ENCODE measurements around the gene PRKCH. TPM values are rescaled to one million over a fixed set of nuclear protein-coding genes. Genes with fewer than 3 reads are reported as not detected.

Gene PRKCH
- total RNA-seq, 1 experiment from 2014 or later = 10.3 TPM

DNA sequence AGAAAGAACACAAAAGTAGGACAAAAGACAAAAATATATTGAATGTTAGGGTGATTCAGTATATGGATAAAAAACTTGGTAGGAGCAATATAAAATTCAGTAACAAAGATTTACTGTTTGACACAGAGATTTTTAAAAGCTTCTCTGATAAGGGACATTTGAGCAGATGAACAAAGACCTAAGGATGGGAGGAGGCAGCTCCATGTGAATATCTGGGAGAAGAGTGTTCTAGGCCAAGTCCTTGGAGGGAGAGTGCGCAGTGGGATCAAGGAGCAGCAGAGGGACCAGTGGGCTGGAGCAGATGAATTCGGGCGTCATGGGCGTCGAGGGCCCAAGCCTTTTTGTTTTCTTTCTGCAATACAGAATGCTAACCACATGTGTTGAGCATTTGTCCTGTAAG is 174.4 kb downstream of the PRKCH start:
- ChIA-PET POLR2A (interaction anchor here (0.9 kb wide), 1 partner anchor 15 kb away, joined by 3 read pairs; no protein-coding TSS in a partner anchor), CTCF (no interaction called here)
- ATAC-seq (no peak), DNase-seq (ENCODE audit: low spot score) (no peak)
- no peaks in the 10 kb centered on the region for H3K27me3 Mint-ChIP-seq (ENCODE audit: low read depth)
- peaks cover 25% of the 10 kb centered on the region for H3K4me1 Mint-ChIP-seq
- H3K4me3 Mint-ChIP-seq = no peak overlapping the region
- TF ChIP-seq NFE2L1 (CRISPR knock-in tag; IDR thresholded peaks at IDR 0.05) (no peak), ETV6 (CRISPR knock-in tag; IDR thresholded peaks at IDR 0.05) (no peak), JUN (CRISPR knock-in tag; IDR thresholded peaks at IDR 0.05) (no peak), ZNF232 (CRISPR knock-in tag; IDR thresholded peaks at IDR 0.05) (no peak), ELF4 (CRISPR knock-in tag; IDR thresholded peaks at IDR 0.05; ENCODE audit: low read depth) (no peak), ESRRA (CRISPR knock-in tag; IDR thresholded peaks at IDR 0.05; ENCODE audit: borderline replicate concordance) (no peak), JAZF1 (CRISPR knock-in tag; IDR thresholded peaks at IDR 0.05) (no peak), TP53 (CRISPR knock-in tag; IDR thresholded peaks at IDR 0.05) (no peak)
- TF ChIP-seq, protein P1, sequence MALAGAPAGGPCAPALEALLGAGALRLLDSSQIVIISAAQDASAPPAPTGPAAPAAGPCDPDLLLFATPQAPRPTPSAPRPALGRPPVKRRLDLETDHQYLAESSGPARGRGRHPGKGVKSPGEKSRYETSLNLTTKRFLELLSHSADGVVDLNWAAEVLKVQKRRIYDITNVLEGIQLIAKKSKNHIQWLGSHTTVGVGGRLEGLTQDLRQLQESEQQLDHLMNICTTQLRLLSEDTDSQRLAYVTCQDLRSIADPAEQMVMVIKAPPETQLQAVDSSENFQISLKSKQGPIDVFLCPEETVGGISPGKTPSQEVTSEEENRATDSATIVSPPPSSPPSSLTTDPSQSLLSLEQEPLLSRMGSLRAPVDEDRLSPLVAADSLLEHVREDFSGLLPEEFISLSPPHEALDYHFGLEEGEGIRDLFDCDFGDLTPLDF (CRISPR knock-in tag; IDR thresholded peaks at IDR 0.05) = no peak
- TF ChIP-seq, protein P2, sequence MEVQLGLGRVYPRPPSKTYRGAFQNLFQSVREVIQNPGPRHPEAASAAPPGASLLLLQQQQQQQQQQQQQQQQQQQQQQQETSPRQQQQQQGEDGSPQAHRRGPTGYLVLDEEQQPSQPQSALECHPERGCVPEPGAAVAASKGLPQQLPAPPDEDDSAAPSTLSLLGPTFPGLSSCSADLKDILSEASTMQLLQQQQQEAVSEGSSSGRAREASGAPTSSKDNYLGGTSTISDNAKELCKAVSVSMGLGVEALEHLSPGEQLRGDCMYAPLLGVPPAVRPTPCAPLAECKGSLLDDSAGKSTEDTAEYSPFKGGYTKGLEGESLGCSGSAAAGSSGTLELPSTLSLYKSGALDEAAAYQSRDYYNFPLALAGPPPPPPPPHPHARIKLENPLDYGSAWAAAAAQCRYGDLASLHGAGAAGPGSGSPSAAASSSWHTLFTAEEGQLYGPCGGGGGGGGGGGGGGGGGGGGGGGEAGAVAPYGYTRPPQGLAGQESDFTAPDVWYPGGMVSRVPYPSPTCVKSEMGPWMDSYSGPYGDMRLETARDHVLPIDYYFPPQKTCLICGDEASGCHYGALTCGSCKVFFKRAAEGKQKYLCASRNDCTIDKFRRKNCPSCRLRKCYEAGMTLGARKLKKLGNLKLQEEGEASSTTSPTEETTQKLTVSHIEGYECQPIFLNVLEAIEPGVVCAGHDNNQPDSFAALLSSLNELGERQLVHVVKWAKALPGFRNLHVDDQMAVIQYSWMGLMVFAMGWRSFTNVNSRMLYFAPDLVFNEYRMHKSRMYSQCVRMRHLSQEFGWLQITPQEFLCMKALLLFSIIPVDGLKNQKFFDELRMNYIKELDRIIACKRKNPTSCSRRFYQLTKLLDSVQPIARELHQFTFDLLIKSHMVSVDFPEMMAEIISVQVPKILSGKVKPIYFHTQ (CRISPR knock-in tag; IDR thresholded peaks at IDR 0.05) = no peak
- TF ChIP-seq, protein P3, sequence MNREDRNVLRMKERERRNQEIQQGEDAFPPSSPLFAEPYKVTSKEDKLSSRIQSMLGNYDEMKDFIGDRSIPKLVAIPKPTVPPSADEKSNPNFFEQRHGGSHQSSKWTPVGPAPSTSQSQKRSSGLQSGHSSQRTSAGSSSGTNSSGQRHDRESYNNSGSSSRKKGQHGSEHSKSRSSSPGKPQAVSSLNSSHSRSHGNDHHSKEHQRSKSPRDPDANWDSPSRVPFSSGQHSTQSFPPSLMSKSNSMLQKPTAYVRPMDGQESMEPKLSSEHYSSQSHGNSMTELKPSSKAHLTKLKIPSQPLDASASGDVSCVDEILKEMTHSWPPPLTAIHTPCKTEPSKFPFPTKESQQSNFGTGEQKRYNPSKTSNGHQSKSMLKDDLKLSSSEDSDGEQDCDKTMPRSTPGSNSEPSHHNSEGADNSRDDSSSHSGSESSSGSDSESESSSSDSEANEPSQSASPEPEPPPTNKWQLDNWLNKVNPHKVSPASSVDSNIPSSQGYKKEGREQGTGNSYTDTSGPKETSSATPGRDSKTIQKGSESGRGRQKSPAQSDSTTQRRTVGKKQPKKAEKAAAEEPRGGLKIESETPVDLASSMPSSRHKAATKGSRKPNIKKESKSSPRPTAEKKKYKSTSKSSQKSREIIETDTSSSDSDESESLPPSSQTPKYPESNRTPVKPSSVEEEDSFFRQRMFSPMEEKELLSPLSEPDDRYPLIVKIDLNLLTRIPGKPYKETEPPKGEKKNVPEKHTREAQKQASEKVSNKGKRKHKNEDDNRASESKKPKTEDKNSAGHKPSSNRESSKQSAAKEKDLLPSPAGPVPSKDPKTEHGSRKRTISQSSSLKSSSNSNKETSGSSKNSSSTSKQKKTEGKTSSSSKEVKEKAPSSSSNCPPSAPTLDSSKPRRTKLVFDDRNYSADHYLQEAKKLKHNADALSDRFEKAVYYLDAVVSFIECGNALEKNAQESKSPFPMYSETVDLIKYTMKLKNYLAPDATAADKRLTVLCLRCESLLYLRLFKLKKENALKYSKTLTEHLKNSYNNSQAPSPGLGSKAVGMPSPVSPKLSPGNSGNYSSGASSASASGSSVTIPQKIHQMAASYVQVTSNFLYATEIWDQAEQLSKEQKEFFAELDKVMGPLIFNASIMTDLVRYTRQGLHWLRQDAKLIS (CRISPR knock-in tag; IDR thresholded peaks at IDR 0.05; ENCODE audit: borderline replicate concordance) = no peak
- TF ChIP-seq, protein P4, sequence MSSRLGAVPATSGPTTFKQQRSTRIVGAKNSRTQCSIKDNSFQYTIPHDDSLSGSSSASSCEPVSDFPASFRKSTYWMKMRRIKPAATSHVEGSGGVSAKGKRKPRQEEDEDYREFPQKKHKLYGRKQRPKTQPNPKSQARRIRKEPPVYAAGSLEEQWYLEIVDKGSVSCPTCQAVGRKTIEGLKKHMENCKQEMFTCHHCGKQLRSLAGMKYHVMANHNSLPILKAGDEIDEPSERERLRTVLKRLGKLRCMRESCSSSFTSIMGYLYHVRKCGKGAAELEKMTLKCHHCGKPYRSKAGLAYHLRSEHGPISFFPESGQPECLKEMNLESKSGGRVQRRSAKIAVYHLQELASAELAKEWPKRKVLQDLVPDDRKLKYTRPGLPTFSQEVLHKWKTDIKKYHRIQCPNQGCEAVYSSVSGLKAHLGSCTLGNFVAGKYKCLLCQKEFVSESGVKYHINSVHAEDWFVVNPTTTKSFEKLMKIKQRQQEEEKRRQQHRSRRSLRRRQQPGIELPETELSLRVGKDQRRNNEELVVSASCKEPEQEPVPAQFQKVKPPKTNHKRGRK (CRISPR knock-in tag; IDR thresholded peaks at IDR 0.05; ENCODE audit: borderline replicate concordance) = no peak
- TF ChIP-seq, protein P5, sequence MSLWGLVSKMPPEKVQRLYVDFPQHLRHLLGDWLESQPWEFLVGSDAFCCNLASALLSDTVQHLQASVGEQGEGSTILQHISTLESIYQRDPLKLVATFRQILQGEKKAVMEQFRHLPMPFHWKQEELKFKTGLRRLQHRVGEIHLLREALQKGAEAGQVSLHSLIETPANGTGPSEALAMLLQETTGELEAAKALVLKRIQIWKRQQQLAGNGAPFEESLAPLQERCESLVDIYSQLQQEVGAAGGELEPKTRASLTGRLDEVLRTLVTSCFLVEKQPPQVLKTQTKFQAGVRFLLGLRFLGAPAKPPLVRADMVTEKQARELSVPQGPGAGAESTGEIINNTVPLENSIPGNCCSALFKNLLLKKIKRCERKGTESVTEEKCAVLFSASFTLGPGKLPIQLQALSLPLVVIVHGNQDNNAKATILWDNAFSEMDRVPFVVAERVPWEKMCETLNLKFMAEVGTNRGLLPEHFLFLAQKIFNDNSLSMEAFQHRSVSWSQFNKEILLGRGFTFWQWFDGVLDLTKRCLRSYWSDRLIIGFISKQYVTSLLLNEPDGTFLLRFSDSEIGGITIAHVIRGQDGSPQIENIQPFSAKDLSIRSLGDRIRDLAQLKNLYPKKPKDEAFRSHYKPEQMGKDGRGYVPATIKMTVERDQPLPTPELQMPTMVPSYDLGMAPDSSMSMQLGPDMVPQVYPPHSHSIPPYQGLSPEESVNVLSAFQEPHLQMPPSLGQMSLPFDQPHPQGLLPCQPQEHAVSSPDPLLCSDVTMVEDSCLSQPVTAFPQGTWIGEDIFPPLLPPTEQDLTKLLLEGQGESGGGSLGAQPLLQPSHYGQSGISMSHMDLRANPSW (CRISPR knock-in tag; conservative IDR thresholded peaks at IDR 0.05; ENCODE audit: low read depth) = no peak
- TF ChIP-seq, protein P6, sequence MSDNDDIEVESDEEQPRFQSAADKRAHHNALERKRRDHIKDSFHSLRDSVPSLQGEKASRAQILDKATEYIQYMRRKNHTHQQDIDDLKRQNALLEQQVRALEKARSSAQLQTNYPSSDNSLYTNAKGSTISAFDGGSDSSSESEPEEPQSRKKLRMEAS (CRISPR knock-in tag; IDR thresholded peaks at IDR 0.05) = no peak
- H3K9me3 Mint-ChIP-seq = no peaks in the 10 kb centered on the region
- no peaks in the 10 kb centered on the region for H3K36me3 Mint-ChIP-seq
- no peak overlapping the region for H3K27ac Mint-ChIP-seq

Data from WTC11 (cell line).